Bronchial epithelial cell (primary cell): ENCODE results near the gene SLC38A3. TPM values are rescaled to one million over a fixed set of nuclear protein-coding genes. Genes with fewer than 3 reads are reported as not detected.
"Not testable (repeated sequence)": the region's sequence is repeated elsewhere in the genome, so short reads cannot be mapped to it uniquely, and the experiment has no call there.

ENCODE experiments used
- DNase-seq: peaks from one replicate; pipeline ENCODE4 v3.0.0-alpha.2; 2010; ENCODE audit warnings: low read depth
- FAIRE-seq: peaks from 2 replicates; lab custom pipeline; 2011; peaks lifted over from hg19 to GRCh38; lab: Jason Lieb, UNC
- H3K27me3 ChIP-seq: 2 replicates; pipeline ENCODE4 v1.5.1; 2011; ENCODE audit warnings: low read length; ENCODE audit not compliant: control insufficient read depth, insufficient read depth
- H3K36me3 ChIP-seq: 2 replicates; pipeline ENCODE4 v1.5.1; 2011; ENCODE audit warnings: low read length; ENCODE audit not compliant: control insufficient read depth, insufficient read depth
- H3K4me3 ChIP-seq: 2 replicates; pipeline ENCODE4 v1.5.1; 2011; ENCODE audit warnings: mild to moderate bottlenecking, low read depth, low read length, control low read depth
- total RNA-seq: library from RNA; depleted of rRNA; stranded (reverse); fragments of >200 nt; gene quantifications from 2 replicates; pipeline ENCODE4 v1.2.1, GENCODE V29; 2014
- TF ChIP-seq, protein P1 (sequence below): IDR thresholded peaks from 2 replicates; pipeline ENCODE4 v1.5.1; 2011; ENCODE audit warnings: mild to moderate bottlenecking, moderate library complexity, low read length, control low read depth, inconsistent platforms; ENCODE audit not compliant: insufficient read depth, severe bottlenecking

SLC38A3 gene
- total RNA-seq, 1 donor from 2014 or later, result not detected

DNA sequence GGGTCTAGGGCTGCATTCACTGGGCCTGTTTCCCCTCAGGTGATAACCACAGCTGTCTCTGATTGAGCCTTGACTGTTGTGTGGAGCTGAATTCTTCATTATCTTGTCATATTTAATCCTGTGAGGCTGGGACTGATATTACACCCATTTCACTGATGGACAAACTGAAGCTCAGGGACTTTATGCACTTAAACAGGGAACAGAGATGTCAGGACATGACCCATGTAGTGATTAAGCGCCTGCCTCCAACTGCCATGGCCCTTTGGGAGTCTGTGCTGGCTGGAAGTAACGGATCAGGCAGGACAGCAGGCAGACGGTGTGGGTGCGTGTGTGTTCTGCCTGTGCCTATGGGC lies 38.4 kb downstream of the SLC38A3 start:
- no peak overlapping the region for H3K4me3 ChIP-seq
- FAIRE-seq, result no peak
- TF ChIP-seq, protein P1, sequence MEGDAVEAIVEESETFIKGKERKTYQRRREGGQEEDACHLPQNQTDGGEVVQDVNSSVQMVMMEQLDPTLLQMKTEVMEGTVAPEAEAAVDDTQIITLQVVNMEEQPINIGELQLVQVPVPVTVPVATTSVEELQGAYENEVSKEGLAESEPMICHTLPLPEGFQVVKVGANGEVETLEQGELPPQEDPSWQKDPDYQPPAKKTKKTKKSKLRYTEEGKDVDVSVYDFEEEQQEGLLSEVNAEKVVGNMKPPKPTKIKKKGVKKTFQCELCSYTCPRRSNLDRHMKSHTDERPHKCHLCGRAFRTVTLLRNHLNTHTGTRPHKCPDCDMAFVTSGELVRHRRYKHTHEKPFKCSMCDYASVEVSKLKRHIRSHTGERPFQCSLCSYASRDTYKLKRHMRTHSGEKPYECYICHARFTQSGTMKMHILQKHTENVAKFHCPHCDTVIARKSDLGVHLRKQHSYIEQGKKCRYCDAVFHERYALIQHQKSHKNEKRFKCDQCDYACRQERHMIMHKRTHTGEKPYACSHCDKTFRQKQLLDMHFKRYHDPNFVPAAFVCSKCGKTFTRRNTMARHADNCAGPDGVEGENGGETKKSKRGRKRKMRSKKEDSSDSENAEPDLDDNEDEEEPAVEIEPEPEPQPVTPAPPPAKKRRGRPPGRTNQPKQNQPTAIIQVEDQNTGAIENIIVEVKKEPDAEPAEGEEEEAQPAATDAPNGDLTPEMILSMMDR, result no peak
- H3K36me3 ChIP-seq, result peaks cover 11% of the 10 kb centered on the region
- no peak for DNase-seq
- H3K27me3 ChIP-seq, result no peaks in the 10 kb centered on the region

DNA sequence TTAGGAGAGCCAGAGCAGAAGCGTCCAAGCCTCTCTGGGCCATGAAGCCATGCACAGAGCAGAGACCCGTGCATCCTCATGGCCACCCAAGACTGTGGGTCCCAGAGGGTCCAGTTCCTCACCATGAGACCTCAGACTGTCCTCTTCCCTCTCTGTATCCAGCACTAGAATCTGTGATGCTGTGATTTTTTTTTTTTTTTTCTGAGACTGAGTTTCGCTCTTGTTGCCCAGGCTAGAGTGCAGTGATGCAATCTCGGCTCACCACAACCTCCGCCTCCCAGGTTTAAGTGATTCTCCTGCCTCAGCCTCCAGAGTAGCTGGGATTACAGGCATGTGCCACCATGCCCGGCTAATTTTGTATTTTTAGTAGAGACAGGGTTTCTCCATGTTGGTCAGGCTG lies 39.7 kb downstream of the SLC38A3 start:
- not testable (repeated sequence) for FAIRE-seq
- peaks cover 13% of the 10 kb centered on the region for H3K36me3 ChIP-seq

DNA sequence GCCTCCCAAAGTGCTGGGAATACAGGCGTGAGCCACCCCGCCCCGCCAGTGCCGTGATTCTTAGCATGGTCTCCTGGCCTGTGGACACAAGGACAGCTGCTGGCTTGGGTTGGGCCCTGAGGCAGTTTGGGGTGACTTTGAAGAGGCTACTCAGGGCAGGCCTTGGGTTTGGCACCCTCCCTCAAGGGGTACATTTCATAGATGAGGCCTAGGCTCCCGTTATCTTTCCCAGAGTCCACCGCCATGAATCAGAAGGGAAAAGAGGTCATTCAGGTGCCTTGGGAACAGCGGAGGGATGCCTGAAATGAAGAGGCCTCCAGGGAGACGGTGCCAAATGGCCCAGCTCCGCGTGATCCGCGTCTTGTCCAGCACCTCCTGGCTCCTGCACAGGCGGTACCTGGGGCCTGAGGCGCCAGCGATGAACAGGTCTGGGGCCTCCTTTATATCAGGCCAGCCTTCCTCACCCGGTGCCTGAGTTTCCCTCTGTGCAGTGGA lies 40.2 kb downstream of the SLC38A3 start:
- Histone ChIP-seq H3K4me3 (no peak overlapping the region), H3K36me3 (peaks cover 9% of the 10 kb centered on the region), H3K27me3 (no peaks in the 10 kb centered on the region)
- no peak for DNase-seq
- no peak for FAIRE-seq
- TF ChIP-seq, protein P1, result no peak

More for the DNA sequence above, 39.7 kb downstream of the SLC38A3 start:
- H3K4me3 ChIP-seq, H3K27me3 ChIP-seq, DNase-seq: not testable (repeated sequence)

DNA sequence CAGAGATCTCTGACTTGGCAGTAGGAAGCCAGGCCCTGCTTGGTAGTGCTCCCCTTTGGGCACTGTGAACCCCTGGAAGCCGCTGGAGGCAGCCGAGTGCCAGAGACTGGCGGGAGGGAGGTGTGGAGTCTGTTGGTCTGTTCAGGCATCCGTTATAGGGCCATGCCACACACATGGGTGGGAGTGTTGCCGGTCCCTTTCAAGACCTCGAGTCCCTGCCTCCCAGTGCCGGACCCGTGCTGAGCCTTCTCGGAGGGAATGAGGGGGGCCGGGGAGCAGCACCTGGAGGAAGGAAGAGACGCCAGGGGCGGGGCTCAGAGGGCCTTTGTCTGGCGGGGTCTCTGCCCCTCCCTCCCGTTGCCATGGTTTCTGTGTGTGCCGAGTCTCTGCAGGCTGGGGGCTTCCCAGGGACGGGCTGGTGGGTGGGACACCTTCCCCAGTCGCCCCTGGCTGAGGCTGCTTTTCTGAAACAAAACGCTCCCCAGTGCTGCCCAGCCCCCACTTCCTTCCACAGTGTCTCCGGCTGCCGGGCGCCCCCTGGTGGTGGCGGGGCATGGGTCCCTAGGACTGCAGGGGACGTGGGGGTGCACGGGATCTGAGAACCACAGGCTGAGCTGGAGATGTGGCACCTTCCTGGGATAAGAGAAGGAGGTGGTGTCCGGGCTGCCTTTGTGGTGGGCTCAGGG lies 40.9 kb downstream of the SLC38A3 start:
- no peaks in the 10 kb centered on the region for H3K27me3 ChIP-seq
- peak overlapping the region; percentile 24 for H3K4me3 ChIP-seq
- TF ChIP-seq, protein P1, result peak; percentile 93
- H3K36me3 ChIP-seq, result peaks cover 8% of the 10 kb centered on the region
- DNase-seq (peak; percentile 69), FAIRE-seq (no peak)

DNA sequence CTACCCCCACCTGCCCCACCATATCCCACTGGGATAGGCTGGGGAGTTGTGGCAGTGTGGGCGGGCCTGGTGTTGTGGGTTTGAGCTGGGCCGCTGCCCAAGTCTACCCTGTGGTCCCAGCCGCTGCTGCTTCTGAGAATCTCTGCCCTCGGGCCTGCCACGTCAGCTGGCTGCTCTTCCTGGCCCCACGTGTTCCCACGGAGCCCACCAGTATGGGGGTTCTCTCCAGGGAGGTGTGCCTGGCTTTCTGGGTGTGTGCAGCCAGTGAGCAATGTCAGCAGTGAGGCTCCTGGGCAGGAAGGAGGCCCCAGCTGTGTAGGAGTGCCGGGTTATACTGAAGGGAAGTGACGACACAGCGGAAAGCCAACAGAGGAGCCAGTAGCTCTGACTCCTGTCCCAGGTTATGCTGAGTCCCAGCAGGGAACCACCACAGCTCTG lies 41.5 kb downstream of the SLC38A3 start:
- Histone ChIP-seq H3K27me3 (no peaks in the 10 kb centered on the region), H3K36me3 (peaks cover 9% of the 10 kb centered on the region), H3K4me3 (no peak overlapping the region)
- DNase-seq (peak; percentile 95), FAIRE-seq (no peak)
- TF ChIP-seq, protein P1, result no peak

DNA sequence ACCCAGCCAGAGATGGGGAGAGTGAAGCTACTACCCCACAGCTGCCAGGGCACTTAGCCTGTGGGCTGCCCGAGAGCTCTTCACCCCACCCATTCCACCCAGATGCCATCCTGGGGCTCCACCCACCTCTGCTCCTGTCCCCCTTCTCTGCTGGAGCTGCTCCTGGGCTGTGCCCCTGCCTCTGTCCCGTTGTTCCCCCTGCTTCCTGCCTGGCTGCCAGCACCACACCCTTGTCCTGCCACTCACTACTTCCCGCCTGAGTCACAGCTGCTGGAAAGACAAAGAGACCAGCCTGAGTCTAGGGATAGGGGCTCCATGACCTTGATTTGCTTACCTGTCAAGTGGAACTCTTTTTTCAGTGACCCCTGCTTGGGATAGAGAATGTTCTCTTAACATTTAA lies 43.3 kb downstream of the SLC38A3 start:
- DNase-seq, result peak; percentile 71
- H3K4me3 ChIP-seq, result no peak overlapping the region
- H3K27me3 ChIP-seq, result no peaks in the 10 kb centered on the region
- TF ChIP-seq, protein P1, result no peak
- FAIRE-seq, result no peak
- peaks cover 15% of the 10 kb centered on the region for H3K36me3 ChIP-seq
